ENCODE data around the gene SIGLEC6. TPM values are rescaled to one million over a fixed set of nuclear protein-coding genes. Genes with fewer than 3 reads are reported as not detected.

Gene SIGLEC6
- total RNA-seq, 1 donor: not detected

DNA sequence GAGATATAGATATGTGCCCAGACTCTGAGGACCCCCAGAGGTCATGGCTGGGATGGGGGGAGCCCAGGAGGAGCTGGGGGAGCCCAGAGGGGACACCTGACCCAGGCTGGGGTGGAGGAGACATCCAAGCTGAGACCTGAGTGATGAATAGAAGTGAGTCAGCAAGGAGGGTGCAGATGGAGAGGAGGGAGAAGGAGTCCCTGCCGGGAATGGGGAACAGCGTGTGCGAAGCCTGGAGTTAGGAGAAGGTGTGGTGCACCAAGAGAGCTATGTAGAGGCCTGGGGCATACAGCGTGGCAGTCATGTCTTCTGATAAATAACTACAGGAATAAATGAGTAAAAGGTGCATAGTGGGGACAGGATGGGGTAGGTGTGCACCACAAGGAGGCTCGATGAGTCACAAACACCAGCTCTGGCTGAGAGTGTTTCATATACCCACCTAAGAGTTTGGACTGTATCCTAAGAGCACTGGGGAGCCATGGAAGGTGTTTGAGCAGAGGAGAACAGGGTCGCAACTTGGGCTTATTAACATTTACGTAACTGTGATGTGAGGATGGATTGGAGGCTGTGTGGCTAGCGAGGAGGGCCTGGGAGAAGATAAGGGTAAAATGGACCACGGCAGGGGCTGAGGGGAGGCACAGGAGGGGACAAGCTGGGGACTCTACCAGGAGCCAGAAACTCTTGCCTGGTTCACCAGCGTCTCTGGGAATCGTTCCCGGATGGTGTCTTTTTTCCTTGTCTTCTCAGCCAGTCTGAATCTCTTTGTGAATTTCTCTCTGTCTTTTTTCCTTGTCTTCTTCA lies 51.7 kb downstream of the SIGLEC6 start:
- H4K20me1 ChIP-seq (ENCODE audit: insufficient read depth, low read length): no peaks in the 10 kb centered on the region
- no peaks in the 10 kb centered on the region for H3K9me3 ChIP-seq (ENCODE audit: low read depth, low read length)
- no peaks in the 10 kb centered on the region for H3K79me2 ChIP-seq (ENCODE audit: insufficient read depth, low read length)
- no peak overlapping the region for H3K4me3 ChIP-seq (ENCODE audit: insufficient read depth, low read length)
- no peak overlapping the region for H2AFZ ChIP-seq (ENCODE audit: low read length)
- no peak overlapping the region for H3K4me2 ChIP-seq (ENCODE audit: insufficient read depth, low read length)
- TF ChIP-seq, protein P1, sequence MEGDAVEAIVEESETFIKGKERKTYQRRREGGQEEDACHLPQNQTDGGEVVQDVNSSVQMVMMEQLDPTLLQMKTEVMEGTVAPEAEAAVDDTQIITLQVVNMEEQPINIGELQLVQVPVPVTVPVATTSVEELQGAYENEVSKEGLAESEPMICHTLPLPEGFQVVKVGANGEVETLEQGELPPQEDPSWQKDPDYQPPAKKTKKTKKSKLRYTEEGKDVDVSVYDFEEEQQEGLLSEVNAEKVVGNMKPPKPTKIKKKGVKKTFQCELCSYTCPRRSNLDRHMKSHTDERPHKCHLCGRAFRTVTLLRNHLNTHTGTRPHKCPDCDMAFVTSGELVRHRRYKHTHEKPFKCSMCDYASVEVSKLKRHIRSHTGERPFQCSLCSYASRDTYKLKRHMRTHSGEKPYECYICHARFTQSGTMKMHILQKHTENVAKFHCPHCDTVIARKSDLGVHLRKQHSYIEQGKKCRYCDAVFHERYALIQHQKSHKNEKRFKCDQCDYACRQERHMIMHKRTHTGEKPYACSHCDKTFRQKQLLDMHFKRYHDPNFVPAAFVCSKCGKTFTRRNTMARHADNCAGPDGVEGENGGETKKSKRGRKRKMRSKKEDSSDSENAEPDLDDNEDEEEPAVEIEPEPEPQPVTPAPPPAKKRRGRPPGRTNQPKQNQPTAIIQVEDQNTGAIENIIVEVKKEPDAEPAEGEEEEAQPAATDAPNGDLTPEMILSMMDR (IDR thresholded peaks at IDR 0.05; ENCODE audit: extremely low read depth, low read depth, low read length): no peak
- H3K27me3 ChIP-seq (ENCODE audit: insufficient read depth, low read length): no peaks in the 10 kb centered on the region
- no peak overlapping the region for H3K27ac ChIP-seq (ENCODE audit: low read depth, low read length)
- H3K36me3 ChIP-seq (ENCODE audit: insufficient read depth, low read length): no peaks in the 10 kb centered on the region
- DNase-seq (ENCODE audit: insufficient read length, low spot score, missing footprints): no peak
- no peaks in the 10 kb centered on the region for H3K4me1 ChIP-seq (ENCODE audit: insufficient read depth, low read length)

- Histone ChIP-seq H3K27me3 (ENCODE audit: insufficient read depth, low read length) (no peaks in the 10 kb centered on the region), H3K27ac (ENCODE audit: low read depth, low read length) (no peak within 1 kb of the TSS), H3K4me2 (ENCODE audit: insufficient read depth, low read length) (no peak within 1 kb of the TSS), H2AFZ (ENCODE audit: low read length) (no peak within 1 kb of the TSS), H4K20me1 (ENCODE audit: insufficient read depth, low read length) (no peaks in the 10 kb centered on the region), H3K4me3 (ENCODE audit: insufficient read depth, low read length) (no peak within 1 kb of the TSS), H3K79me2 (ENCODE audit: insufficient read depth, low read length) (no peaks in the 10 kb centered on the region), H3K9me3 (ENCODE audit: low read depth, low read length) (no peaks in the 10 kb centered on the region), H3K4me1 (ENCODE audit: insufficient read depth, low read length) (no peaks in the 10 kb centered on the region), H3K36me3 (ENCODE audit: insufficient read depth, low read length) (no peaks in the 10 kb centered on the region)
- DNase-seq (ENCODE audit: insufficient read length, low spot score, missing footprints): no peak
- TF ChIP-seq, protein P1 (IDR thresholded peaks at IDR 0.05; ENCODE audit: extremely low read depth, low read depth, low read length): no peak
These were observed 52.9 kb downstream of the SIGLEC6 start, which contains the start of gene CEACAM18 for GRCh38 chr19:51478381-51479234. Gene CEACAM18 (plus strand): TSS chr19:51478539.

DNA sequence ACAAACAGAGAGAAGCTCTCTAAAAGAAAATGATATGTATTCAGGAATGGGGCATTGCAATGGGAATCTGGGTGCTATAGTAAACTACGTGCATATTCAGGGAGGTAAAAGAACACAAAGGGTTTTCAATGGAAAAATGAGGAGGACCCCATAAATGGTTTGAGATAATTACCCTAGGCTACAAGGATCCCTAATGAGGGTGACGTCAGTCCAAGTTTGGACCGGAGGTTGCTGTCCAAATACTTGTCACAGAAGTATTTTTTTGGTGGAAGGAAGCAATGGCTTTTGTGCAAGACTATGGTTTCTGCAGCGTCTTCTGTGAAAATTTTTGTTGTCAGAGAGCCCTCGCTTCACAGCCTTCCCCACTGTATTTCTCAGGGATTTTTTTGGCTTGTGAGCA lies 54.1 kb downstream of the SIGLEC6 start:
- no peaks in the 10 kb centered on the region for H3K27me3 ChIP-seq (ENCODE audit: insufficient read depth, low read length)
- TF ChIP-seq, protein P1 (IDR thresholded peaks at IDR 0.05; ENCODE audit: extremely low read depth, low read depth, low read length): no peak
- no peak overlapping the region for H3K4me3 ChIP-seq (ENCODE audit: insufficient read depth, low read length)
- H2AFZ ChIP-seq (ENCODE audit: low read length): no peak overlapping the region
- no peaks in the 10 kb centered on the region for H3K79me2 ChIP-seq (ENCODE audit: insufficient read depth, low read length)
- H4K20me1 ChIP-seq (ENCODE audit: insufficient read depth, low read length): no peaks in the 10 kb centered on the region
- DNase-seq (ENCODE audit: insufficient read length, low spot score, missing footprints): no peak
- no peaks in the 10 kb centered on the region for H3K9me3 ChIP-seq (ENCODE audit: low read depth, low read length)
- H3K4me2 ChIP-seq (ENCODE audit: insufficient read depth, low read length): no peak overlapping the region
- H3K36me3 ChIP-seq (ENCODE audit: insufficient read depth, low read length): no peaks in the 10 kb centered on the region
- no peak overlapping the region for H3K27ac ChIP-seq (ENCODE audit: low read depth, low read length)
- no peaks in the 10 kb centered on the region for H3K4me1 ChIP-seq (ENCODE audit: insufficient read depth, low read length)

GRCh38 chr19:51476164-51476563 lies 55.3 kb downstream of the SIGLEC6 start:
- TF ChIP-seq, protein P1 (IDR thresholded peaks at IDR 0.05; ENCODE audit: extremely low read depth, low read depth, low read length): no peak
- Histone ChIP-seq H4K20me1 (ENCODE audit: insufficient read depth, low read length) (no peaks in the 10 kb centered on the region), H3K27me3 (ENCODE audit: insufficient read depth, low read length) (no peaks in the 10 kb centered on the region), H3K9me3 (ENCODE audit: low read depth, low read length) (no peaks in the 10 kb centered on the region), H3K79me2 (ENCODE audit: insufficient read depth, low read length) (no peaks in the 10 kb centered on the region), H2AFZ (ENCODE audit: low read length) (no peak overlapping the region), H3K4me3 (ENCODE audit: insufficient read depth, low read length) (no peak overlapping the region), H3K27ac (ENCODE audit: low read depth, low read length) (no peak overlapping the region), H3K4me2 (ENCODE audit: insufficient read depth, low read length) (no peak overlapping the region), H3K36me3 (ENCODE audit: insufficient read depth, low read length) (no peaks in the 10 kb centered on the region), H3K4me1 (ENCODE audit: insufficient read depth, low read length) (no peaks in the 10 kb centered on the region)
- DNase-seq (ENCODE audit: insufficient read length, low spot score, missing footprints): no peak
